ENCODE results near the gene CPSF6. TPM values are rescaled to one million over a fixed set of nuclear protein-coding genes. Genes with fewer than 3 reads are reported as not detected.

The CPSF6 gene
- total RNA-seq, 2 donors from 2014 or later, result 27.5 to 48.7 TPM

DNA sequence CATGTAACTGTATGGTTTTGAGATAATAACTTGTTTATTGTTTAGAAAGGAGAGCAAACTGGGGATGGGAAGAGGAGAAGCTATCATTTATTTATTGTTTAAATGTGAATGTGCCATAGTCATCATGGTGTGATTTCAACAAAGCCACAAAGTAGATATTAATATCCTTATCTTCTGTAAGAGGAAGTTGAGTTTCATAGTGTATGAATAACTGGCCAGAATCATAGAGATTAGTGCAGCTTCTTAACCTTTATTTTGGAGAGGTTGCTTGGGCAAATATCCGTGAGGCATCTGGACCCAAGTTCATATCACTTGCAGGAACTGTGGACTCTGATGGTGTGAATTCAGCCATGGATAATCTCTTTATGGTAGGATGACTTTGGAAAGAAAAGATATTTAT lies 82.0 kb downstream of the CPSF6 start:
- Histone ChIP-seq H3K9me3 (no peaks in the 10 kb centered on the region), H3K27ac (no peak overlapping the region), H3K36me3 (no peaks in the 10 kb centered on the region), H3K4me1 (ENCODE audit: control insufficient read depth in 1 of 2, low read depth in 2 of 2) (no peaks in the 10 kb centered on the region), H3K4me3 (no peak overlapping the region), H3K27me3 (replicated peaks; ENCODE audit: insufficient read depth) (no peaks in the 10 kb centered on the region)
- no peak for ATAC-seq (ENCODE audit: insufficient number of reproducible peaks, low FRiP score, low read depth)
- no peak for DNase-seq (ENCODE audit: low spot score)
- TF ChIP-seq, protein P1, sequence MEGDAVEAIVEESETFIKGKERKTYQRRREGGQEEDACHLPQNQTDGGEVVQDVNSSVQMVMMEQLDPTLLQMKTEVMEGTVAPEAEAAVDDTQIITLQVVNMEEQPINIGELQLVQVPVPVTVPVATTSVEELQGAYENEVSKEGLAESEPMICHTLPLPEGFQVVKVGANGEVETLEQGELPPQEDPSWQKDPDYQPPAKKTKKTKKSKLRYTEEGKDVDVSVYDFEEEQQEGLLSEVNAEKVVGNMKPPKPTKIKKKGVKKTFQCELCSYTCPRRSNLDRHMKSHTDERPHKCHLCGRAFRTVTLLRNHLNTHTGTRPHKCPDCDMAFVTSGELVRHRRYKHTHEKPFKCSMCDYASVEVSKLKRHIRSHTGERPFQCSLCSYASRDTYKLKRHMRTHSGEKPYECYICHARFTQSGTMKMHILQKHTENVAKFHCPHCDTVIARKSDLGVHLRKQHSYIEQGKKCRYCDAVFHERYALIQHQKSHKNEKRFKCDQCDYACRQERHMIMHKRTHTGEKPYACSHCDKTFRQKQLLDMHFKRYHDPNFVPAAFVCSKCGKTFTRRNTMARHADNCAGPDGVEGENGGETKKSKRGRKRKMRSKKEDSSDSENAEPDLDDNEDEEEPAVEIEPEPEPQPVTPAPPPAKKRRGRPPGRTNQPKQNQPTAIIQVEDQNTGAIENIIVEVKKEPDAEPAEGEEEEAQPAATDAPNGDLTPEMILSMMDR (IDR thresholded peaks at IDR 0.05), result no peak

Other genes starting within 250 kb of the CPSF6 start
- gene LYZ, start 108.8 kb downstream of the CPSF6 start, total RNA-seq, result 10 to 100 TPM; 91.2 to 99.9 TPM
- gene YEATS4, start 120.2 kb downstream of the CPSF6 start, total RNA-seq, result 1 to 10 TPM; 5.7 to 9.7 TPM
- gene FRS2, start 230.8 kb downstream of the CPSF6 start, total RNA-seq, result 10 to 100 TPM; 29.8 to 72.3 TPM

Measured in thoracic aorta (tissue), 2 donors.